Glutamatergic neuron (in vitro differentiated cells): ENCODE results near the gene CCNA2. TPM values are rescaled to one million over a fixed set of nuclear protein-coding genes. Genes with fewer than 3 reads are reported as not detected.

ENCODE experiments used
- DNase-seq: peaks from one replicate; pipeline ENCODE4 v3.0.0; 2022
- H3K27ac Mint-ChIP-seq: one replicate; pipeline ENCODE4 v1.8.0; 2020; ENCODE audit warnings: mild to moderate bottlenecking, mixed read lengths, inconsistent platforms; ENCODE audit not compliant: unreplicated experiment
- H3K27me3 Mint-ChIP-seq: one replicate; pipeline ENCODE4 v1.8.0; 2020; ENCODE audit warnings: mild to moderate bottlenecking, moderate library complexity, mixed read lengths, inconsistent platforms; ENCODE audit not compliant: unreplicated experiment
- H3K36me3 Mint-ChIP-seq: one replicate; pipeline ENCODE4 v1.8.0; 2020; ENCODE audit warnings: mild to moderate bottlenecking, mixed read lengths, inconsistent platforms; ENCODE audit not compliant: unreplicated experiment
- H3K4me1 Mint-ChIP-seq: one replicate; pipeline ENCODE4 v1.8.0; 2020; ENCODE audit warnings: mild to moderate bottlenecking, low read depth, mixed read lengths, inconsistent platforms; ENCODE audit not compliant: unreplicated experiment
- H3K4me3 Mint-ChIP-seq: one replicate; pipeline ENCODE4 v1.8.0; 2020; ENCODE audit warnings: mild to moderate bottlenecking, mixed read lengths, inconsistent platforms; ENCODE audit not compliant: unreplicated experiment
- H3K9me3 Mint-ChIP-seq: one replicate; pipeline ENCODE4 v1.8.0; 2020; ENCODE audit warnings: mild to moderate bottlenecking, moderate library complexity, mixed read lengths, inconsistent platforms; ENCODE audit not compliant: unreplicated experiment
- total RNA-seq: library from RNA; stranded (reverse); fragmentation: NEBNext Ultra II Directional; extraction: Animal tissue kit (Norgen Biotek cat#: 25700); gene quantifications from one replicate; pipeline ENCODE4 v1.2.1, GENCODE V29; 2021; ENCODE audit not compliant: unreplicated experiment
- TF ChIP-seq, protein P1 (sequence below): fragments of 200-600 bp; sonication (generic); IDR thresholded peaks from one replicate; pipeline ENCODE4 v1.5.0; 2021; ENCODE audit not compliant: partially characterized antibody, unreplicated experiment

CCNA2 gene
- total RNA-seq, 1 donor from 2014 or later, result 8.9 TPM

DNA sequence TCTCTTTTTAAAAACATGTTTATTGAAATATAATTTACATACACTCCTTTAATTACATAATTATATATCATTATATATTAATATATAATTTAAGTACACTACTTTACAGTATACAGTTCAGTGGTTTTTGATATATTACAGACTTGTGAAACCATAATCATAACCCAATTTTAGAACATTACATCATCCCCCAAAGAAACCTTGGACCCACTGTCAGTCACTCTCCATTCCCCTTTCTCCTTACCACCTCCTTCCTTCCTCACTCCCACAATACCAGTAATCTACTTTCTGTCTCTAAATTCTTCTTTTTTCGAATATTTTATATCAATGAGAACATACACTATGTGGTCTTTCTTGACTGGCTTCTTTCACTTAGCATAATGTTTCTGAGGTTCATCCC is 40.5 kb downstream of the CCNA2 start:
- DNase-seq, result no peak
- H3K27me3 Mint-ChIP-seq, result no peaks in the 10 kb centered on the region
- no peaks in the 10 kb centered on the region for H3K4me1 Mint-ChIP-seq
- H3K27ac Mint-ChIP-seq, result no peak overlapping the region
- no peak overlapping the region for H3K4me3 Mint-ChIP-seq
- no peaks in the 10 kb centered on the region for H3K9me3 Mint-ChIP-seq
- no peaks in the 10 kb centered on the region for H3K36me3 Mint-ChIP-seq
- TF ChIP-seq, protein P1, sequence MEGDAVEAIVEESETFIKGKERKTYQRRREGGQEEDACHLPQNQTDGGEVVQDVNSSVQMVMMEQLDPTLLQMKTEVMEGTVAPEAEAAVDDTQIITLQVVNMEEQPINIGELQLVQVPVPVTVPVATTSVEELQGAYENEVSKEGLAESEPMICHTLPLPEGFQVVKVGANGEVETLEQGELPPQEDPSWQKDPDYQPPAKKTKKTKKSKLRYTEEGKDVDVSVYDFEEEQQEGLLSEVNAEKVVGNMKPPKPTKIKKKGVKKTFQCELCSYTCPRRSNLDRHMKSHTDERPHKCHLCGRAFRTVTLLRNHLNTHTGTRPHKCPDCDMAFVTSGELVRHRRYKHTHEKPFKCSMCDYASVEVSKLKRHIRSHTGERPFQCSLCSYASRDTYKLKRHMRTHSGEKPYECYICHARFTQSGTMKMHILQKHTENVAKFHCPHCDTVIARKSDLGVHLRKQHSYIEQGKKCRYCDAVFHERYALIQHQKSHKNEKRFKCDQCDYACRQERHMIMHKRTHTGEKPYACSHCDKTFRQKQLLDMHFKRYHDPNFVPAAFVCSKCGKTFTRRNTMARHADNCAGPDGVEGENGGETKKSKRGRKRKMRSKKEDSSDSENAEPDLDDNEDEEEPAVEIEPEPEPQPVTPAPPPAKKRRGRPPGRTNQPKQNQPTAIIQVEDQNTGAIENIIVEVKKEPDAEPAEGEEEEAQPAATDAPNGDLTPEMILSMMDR, result no peak

- Mint-ChIP-seq H3K27me3 (no peaks in the 10 kb centered on the region), H3K36me3 (no peaks in the 10 kb centered on the region), H3K27ac (no peak overlapping the region), H3K4me3 (no peak overlapping the region), H3K9me3 (no peaks in the 10 kb centered on the region), H3K4me1 (no peaks in the 10 kb centered on the region)
- TF ChIP-seq, protein P1, result no peak
- DNase-seq, result no peak
These were observed 44.6 kb downstream of the CCNA2 start for GRCh38 chr4:121778991-121779628.

DNA sequence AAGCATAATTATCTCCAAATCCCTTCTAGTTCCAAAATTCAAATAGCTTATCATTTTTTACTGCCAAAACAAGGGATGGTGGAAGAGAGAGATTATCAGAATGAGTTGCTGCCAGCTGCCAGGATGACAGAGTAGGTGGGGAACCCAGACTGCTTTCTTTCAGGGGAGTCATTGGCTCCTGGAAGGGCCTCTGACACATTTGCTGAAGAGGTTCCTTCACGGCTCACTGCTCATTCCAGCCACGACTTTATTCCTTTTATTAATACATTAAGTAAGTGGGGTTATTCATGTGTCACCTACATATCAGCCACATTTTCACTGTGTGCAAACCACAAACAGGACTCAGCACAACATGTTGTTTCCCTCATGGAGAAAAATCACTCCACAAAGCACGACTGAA is 46.1 kb downstream of the CCNA2 start:
- H3K27me3 Mint-ChIP-seq, result no peaks in the 10 kb centered on the region
- no peak overlapping the region for H3K27ac Mint-ChIP-seq
- TF ChIP-seq, protein P1, result no peak
- H3K4me1 Mint-ChIP-seq, result no peaks in the 10 kb centered on the region
- DNase-seq, result no peak
- H3K9me3 Mint-ChIP-seq, result no peaks in the 10 kb centered on the region
- H3K36me3 Mint-ChIP-seq, result no peaks in the 10 kb centered on the region
- no peak overlapping the region for H3K4me3 Mint-ChIP-seq

GRCh38 chr4:121776610-121777401 is 46.9 kb downstream of the CCNA2 start:
- Mint-ChIP-seq H3K27ac (no peak overlapping the region), H3K4me1 (no peaks in the 10 kb centered on the region), H3K36me3 (no peaks in the 10 kb centered on the region), H3K9me3 (no peaks in the 10 kb centered on the region), H3K4me3 (no peak overlapping the region), H3K27me3 (no peaks in the 10 kb centered on the region)
- TF ChIP-seq, protein P1, result no peak
- DNase-seq, result no peak

DNA sequence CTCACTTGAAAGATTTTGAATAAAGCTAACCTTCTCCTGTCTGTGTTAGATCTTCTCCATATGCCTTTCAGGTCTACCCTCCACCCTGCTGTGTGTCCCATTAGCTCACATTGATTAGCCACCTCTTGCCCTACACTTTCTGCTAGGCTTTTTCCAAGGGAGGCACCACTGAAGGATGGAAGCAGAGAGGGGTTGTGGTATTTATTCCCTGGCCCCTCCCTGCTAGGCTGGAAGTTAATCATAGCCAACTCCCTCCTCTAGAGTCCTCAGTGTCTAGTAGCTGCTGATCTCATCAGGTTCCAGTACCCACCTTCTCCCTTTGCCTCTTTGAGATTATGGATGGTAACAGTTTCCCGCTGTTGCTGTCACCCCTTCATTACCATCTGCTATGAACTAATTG is 49.8 kb downstream of the CCNA2 start:
- DNase-seq, result no peak
- Mint-ChIP-seq H3K4me1 (no peaks in the 10 kb centered on the region), H3K27ac (no peak overlapping the region), H3K36me3 (no peaks in the 10 kb centered on the region), H3K4me3 (no peak overlapping the region), H3K9me3 (no peaks in the 10 kb centered on the region), H3K27me3 (peaks cover under 1% of the 10 kb centered on the region)
- TF ChIP-seq, protein P1, result no peak
